GM23248 (cell line): Measurements from ENCODE around the gene EIF1.

Experiments used
- EZH2 ChIP-seq: fragments of 200-600 bp; sonication (generic); IDR thresholded peaks from 2 replicates; pipeline ENCODE4 v1.6.1; 2018; ENCODE audit warnings: antibody characterized with exemption, mild to moderate bottlenecking; ENCODE audit not compliant: insufficient read depth, poor library complexity, severe bottlenecking
- EZH2phosphoT487 ChIP-seq: fragments of 200-600 bp; sonication (generic); IDR thresholded peaks from 2 replicates; pipeline ENCODE4 v1.6.1; 2018; ENCODE audit warnings: antibody characterized with exemption, moderate library complexity, mild to moderate bottlenecking, low read depth; ENCODE audit not compliant: insufficient read depth

- TF ChIP-seq EZH2 (no peak), EZH2phosphoT487 (no peak)
These were observed 24.6 kb upstream of the EIF1 start for GRCh38 chr17:41664172-41664457.
